ENCODE measurements around the gene RAB13.

GRCh38 chr1:153937331-153937730, 48.8 kb downstream of the RAB13 start:
- TF ChIP-seq CTCF (IDR thresholded peaks at IDR 0.05; ENCODE audit: low read length) (no peak), EZH2 (optimal IDR thresholded peaks at IDR 0.05; ENCODE audit: low read depth, low read length) (no peak), EZH2phosphoT487 (IDR thresholded peaks at IDR 0.05; ENCODE audit: low read length) (no peak)
